ENCODE data around the gene SLC35B2.

SLC35B2 gene

GRCh38 chr6:44216677-44217331 lies 40.5 kb downstream of the SLC35B2 start, which contains the start of gene MYMX:
Gene MYMX, plus strand, starts transcription at chr6:44216926. Its CDS starts 546 bp downstream, at chr6:44217472.
- TF ChIP-seq CTCF (IDR thresholded peaks at IDR 0.05) = no peak

GRCh38 chr6:44214307-44214706 lies 43.0 kb downstream of the SLC35B2 start:
- no peak for TF ChIP-seq CTCF (IDR thresholded peaks at IDR 0.05)

GRCh38 chr6:44211284-44211683 lies 46.0 kb downstream of the SLC35B2 start:
- no peak for TF ChIP-seq CTCF (IDR thresholded peaks at IDR 0.05)

- TF ChIP-seq CTCF (IDR thresholded peaks at IDR 0.05) = no peak
Measured at GRCh38 chr6:44207966-44208365, 49.4 kb downstream of the SLC35B2 start.
